GM12878 (cell line): ENCODE data around the gene RCN2.

Experiments
- EP300 ChIP-seq, 2 experiments: fragments of 150-350 bp in 1 of 2; IDR thresholded peaks; 2 replicates each; pipeline ENCODE4 v1.6.1; 2011 to 2012; ENCODE audit warnings: low read depth in 2 of 2, low read length in 2 of 2, borderline replicate concordance in 1 of 2, improper control_type of control experiment in 1 of 2, inconsistent platforms in 1 of 2; ENCODE audit not compliant: control insufficient read depth in 1 of 2
- MYC ChIP-seq: IDR thresholded peaks from 2 replicates; pipeline ENCODE4 v1.6.1; 2011; ENCODE audit warnings: mild to moderate bottlenecking, low read length, moderate library complexity, inconsistent platforms; ENCODE audit not compliant: insufficient read depth, insufficient replicate concordance, insufficient read length, severe bottlenecking

DNA sequence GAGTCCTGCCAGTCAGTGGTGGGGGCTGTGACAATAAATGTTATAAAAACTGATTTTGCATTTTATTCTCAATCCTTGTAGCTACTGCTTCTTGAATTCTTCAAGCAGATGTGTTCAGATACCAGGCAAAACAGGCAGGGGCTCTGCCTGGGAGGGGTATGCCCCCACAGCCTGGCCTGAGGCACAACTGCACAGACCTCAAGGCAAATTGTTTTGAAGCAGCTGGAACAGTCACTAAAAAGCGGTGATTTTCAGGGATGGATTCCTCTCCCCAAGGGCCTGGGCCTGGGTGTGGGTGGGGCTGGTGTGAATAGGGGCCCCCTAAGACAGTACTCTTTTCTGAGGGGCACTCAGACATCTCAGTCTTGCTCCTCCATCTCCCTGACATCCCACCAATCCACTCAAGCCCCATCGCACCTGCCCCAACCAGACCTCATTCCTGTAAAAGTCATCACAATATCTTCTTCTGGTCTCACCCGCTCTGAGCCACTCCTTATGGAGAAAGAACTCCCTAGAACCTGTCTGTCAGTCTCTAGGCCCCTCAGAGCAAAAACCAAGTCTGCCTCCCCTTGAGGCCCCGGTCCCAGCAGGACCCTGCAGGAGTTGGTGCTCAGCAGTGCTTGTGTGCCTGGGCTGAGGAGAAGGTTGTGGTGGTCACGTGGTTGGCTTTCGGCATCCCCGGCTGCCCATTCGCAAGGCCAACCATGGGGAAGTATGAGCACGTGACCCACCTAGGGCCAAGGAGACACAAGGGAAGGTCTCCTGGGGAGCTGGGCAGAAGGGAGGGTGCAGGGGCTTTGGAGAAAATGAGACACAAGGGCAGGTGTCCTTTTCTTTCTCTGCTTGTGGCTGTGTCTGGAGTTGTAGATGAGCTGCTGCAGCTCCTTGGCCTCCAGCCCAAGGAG is 60.4 kb downstream of the RCN2 start:
- TF ChIP-seq MYC (no peak), EP300 (IDR thresholded peaks at IDR 0.05; ENCODE audit: borderline replicate concordance in 1 of 2, control insufficient read depth in 1 of 2, low read depth in 2 of 2, low read length in 2 of 2) (no peak)
